ENCODE data around the gene C2CD2L.
A peak's percentile ranks its signal among the peaks of the same experiment; 100 is the strongest.

- peak; percentile 64 to 70 for TF ChIP-seq POLR2A (IDR thresholded peaks at IDR 0.05)
- TF ChIP-seq, protein P1, sequence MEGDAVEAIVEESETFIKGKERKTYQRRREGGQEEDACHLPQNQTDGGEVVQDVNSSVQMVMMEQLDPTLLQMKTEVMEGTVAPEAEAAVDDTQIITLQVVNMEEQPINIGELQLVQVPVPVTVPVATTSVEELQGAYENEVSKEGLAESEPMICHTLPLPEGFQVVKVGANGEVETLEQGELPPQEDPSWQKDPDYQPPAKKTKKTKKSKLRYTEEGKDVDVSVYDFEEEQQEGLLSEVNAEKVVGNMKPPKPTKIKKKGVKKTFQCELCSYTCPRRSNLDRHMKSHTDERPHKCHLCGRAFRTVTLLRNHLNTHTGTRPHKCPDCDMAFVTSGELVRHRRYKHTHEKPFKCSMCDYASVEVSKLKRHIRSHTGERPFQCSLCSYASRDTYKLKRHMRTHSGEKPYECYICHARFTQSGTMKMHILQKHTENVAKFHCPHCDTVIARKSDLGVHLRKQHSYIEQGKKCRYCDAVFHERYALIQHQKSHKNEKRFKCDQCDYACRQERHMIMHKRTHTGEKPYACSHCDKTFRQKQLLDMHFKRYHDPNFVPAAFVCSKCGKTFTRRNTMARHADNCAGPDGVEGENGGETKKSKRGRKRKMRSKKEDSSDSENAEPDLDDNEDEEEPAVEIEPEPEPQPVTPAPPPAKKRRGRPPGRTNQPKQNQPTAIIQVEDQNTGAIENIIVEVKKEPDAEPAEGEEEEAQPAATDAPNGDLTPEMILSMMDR (IDR thresholded peaks at IDR 0.05) = no peak
Measured at GRCh38 chr11:119121008-119121810, 14.1 kb downstream of the C2CD2L start, which contains the start of gene HINFP.
